WTC11 (cell line): ENCODE data around the gene CDH22.

ENCODE experiments used
- ESRRA ChIP-seq: sonication (generic); formaldehyde crosslinking; IDR thresholded peaks from 2 replicates; pipeline ENCODE4 v1.8.1; 2022; ENCODE audit warnings: mild to moderate bottlenecking, missing genetic modification reagents, borderline replicate concordance
- FOXJ3 ChIP-seq: sonication (generic); formaldehyde crosslinking; IDR thresholded peaks from 2 replicates; pipeline ENCODE4 v1.9.0; 2021; ENCODE audit warnings: missing genetic modification reagents, mild to moderate bottlenecking, borderline replicate concordance
- TCF7 ChIP-seq: sonication (generic); formaldehyde crosslinking; IDR thresholded peaks from 2 replicates; pipeline ENCODE4 v1.8.0; 2022; ENCODE audit warnings: mild to moderate bottlenecking, low read depth, missing genetic modification reagents, moderate library complexity
- ZNF121 ChIP-seq: sonication (generic); formaldehyde crosslinking; IDR thresholded peaks from 2 replicates; pipeline ENCODE4 v1.8.0; 2023; ENCODE audit warnings: missing genetic modification reagents
- ZNF423 ChIP-seq: fragments of 250-450 bp; sonication (Bioruptor Pico); IDR thresholded peaks from 2 replicates; pipeline ENCODE4 v2.1.2; 2022; ENCODE audit warnings: mild to moderate bottlenecking, moderate library complexity
- TF ChIP-seq, protein P1 (sequence below): fragments of 200-600 bp; IDR thresholded peaks from 2 replicates; pipeline ENCODE4 v1.8.0; 2022; ENCODE audit warnings: antibody characterized with exemption
- TF ChIP-seq, protein P2 (sequence below): sonication (generic); formaldehyde crosslinking; IDR thresholded peaks from 2 replicates; pipeline ENCODE4 v1.8.1; 2022; ENCODE audit warnings: low read depth, mild to moderate bottlenecking, moderate library complexity, missing genetic modification reagents, borderline replicate concordance
- TF ChIP-seq, protein P3 (sequence below): sonication (generic); formaldehyde crosslinking; IDR thresholded peaks from 2 replicates; pipeline ENCODE4 v1.8.0; 2022; ENCODE audit warnings: mild to moderate bottlenecking, missing genetic modification reagents
- TF ChIP-seq, protein P4 (sequence below): sonication (generic); formaldehyde crosslinking; IDR thresholded peaks from 2 replicates; pipeline ENCODE4 v1.8.1; 2023; ENCODE audit warnings: mild to moderate bottlenecking, missing genetic modification reagents, borderline replicate concordance
- TF ChIP-seq, protein P5 (sequence below): sonication (generic); formaldehyde crosslinking; IDR thresholded peaks from 2 replicates; pipeline ENCODE4 v1.8.1; 2023; ENCODE audit warnings: mild to moderate bottlenecking, moderate library complexity, missing genetic modification reagents

DNA sequence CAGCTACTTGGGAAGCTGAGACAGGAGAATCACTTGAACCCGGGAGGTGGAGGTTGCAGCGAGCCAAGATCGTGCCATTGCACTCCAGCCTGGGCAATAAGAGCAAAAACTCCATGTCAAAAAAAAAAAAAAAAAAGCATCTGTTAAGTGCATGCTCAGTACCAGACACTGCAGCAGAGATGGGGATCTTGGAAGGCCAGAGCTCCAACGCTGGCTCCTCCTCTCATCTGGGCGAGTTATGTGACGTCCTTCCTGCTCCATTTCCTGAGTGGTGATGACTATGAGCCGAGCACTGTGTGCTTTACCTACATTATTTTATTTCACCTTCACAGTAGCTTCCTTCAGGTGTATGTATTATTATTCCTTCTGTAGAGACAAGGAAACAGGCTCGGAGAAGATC, 38.5 kb upstream of the CDH22 start:
- TF ChIP-seq, protein P1, sequence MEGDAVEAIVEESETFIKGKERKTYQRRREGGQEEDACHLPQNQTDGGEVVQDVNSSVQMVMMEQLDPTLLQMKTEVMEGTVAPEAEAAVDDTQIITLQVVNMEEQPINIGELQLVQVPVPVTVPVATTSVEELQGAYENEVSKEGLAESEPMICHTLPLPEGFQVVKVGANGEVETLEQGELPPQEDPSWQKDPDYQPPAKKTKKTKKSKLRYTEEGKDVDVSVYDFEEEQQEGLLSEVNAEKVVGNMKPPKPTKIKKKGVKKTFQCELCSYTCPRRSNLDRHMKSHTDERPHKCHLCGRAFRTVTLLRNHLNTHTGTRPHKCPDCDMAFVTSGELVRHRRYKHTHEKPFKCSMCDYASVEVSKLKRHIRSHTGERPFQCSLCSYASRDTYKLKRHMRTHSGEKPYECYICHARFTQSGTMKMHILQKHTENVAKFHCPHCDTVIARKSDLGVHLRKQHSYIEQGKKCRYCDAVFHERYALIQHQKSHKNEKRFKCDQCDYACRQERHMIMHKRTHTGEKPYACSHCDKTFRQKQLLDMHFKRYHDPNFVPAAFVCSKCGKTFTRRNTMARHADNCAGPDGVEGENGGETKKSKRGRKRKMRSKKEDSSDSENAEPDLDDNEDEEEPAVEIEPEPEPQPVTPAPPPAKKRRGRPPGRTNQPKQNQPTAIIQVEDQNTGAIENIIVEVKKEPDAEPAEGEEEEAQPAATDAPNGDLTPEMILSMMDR = no peak
- TF ChIP-seq, protein P2, sequence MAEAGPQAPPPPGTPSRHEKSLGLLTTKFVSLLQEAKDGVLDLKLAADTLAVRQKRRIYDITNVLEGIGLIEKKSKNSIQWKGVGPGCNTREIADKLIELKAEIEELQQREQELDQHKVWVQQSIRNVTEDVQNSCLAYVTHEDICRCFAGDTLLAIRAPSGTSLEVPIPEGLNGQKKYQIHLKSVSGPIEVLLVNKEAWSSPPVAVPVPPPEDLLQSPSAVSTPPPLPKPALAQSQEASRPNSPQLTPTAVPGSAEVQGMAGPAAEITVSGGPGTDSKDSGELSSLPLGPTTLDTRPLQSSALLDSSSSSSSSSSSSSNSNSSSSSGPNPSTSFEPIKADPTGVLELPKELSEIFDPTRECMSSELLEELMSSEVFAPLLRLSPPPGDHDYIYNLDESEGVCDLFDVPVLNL = no peak
- TF ChIP-seq, protein P3, sequence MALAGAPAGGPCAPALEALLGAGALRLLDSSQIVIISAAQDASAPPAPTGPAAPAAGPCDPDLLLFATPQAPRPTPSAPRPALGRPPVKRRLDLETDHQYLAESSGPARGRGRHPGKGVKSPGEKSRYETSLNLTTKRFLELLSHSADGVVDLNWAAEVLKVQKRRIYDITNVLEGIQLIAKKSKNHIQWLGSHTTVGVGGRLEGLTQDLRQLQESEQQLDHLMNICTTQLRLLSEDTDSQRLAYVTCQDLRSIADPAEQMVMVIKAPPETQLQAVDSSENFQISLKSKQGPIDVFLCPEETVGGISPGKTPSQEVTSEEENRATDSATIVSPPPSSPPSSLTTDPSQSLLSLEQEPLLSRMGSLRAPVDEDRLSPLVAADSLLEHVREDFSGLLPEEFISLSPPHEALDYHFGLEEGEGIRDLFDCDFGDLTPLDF = no peak
- no peak for TF ChIP-seq FOXJ3 (CRISPR knock-in tag)
- no peak for TF ChIP-seq ZNF121
- TF ChIP-seq ZNF423 (CRISPR knock-in tag) = no peak
- TF ChIP-seq, protein P4, sequence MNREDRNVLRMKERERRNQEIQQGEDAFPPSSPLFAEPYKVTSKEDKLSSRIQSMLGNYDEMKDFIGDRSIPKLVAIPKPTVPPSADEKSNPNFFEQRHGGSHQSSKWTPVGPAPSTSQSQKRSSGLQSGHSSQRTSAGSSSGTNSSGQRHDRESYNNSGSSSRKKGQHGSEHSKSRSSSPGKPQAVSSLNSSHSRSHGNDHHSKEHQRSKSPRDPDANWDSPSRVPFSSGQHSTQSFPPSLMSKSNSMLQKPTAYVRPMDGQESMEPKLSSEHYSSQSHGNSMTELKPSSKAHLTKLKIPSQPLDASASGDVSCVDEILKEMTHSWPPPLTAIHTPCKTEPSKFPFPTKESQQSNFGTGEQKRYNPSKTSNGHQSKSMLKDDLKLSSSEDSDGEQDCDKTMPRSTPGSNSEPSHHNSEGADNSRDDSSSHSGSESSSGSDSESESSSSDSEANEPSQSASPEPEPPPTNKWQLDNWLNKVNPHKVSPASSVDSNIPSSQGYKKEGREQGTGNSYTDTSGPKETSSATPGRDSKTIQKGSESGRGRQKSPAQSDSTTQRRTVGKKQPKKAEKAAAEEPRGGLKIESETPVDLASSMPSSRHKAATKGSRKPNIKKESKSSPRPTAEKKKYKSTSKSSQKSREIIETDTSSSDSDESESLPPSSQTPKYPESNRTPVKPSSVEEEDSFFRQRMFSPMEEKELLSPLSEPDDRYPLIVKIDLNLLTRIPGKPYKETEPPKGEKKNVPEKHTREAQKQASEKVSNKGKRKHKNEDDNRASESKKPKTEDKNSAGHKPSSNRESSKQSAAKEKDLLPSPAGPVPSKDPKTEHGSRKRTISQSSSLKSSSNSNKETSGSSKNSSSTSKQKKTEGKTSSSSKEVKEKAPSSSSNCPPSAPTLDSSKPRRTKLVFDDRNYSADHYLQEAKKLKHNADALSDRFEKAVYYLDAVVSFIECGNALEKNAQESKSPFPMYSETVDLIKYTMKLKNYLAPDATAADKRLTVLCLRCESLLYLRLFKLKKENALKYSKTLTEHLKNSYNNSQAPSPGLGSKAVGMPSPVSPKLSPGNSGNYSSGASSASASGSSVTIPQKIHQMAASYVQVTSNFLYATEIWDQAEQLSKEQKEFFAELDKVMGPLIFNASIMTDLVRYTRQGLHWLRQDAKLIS (CRISPR knock-in tag) = no peak
- no peak for TF ChIP-seq TCF7
- TF ChIP-seq, protein P5, sequence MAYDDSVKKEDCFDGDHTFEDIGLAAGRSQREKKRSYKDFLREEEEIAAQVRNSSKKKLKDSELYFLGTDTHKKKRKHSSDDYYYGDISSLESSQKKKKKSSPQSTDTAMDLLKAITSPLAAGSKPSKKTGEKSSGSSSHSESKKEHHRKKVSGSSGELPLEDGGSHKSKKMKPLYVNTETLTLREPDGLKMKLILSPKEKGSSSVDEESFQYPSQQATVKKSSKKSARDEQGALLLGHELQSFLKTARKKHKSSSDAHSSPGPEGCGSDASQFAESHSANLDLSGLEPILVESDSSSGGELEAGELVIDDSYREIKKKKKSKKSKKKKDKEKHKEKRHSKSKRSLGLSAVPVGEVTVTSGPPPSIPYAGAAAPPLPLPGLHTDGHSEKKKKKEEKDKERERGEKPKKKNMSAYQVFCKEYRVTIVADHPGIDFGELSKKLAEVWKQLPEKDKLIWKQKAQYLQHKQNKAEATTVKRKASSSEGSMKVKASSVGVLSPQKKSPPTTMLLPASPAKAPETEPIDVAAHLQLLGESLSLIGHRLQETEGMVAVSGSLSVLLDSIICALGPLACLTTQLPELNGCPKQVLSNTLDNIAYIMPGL (CRISPR knock-in tag) = no peak
- TF ChIP-seq ESRRA (CRISPR knock-in tag) = no peak
